Lower leg skin (tissue), 4 donors: ENCODE results near the gene ILKAP. TPM values are rescaled to one million over a fixed set of nuclear protein-coding genes. Genes with fewer than 3 reads are reported as not detected.
"Not testable (repeated sequence)": the region's sequence is repeated elsewhere in the genome, so short reads cannot be mapped to it uniquely, and the experiment has no call there.

Experiments
- DNase-seq, 2 donors: peaks; one replicate each; pipeline ENCODE4 v3.0.0-alpha.2; 2019; ENCODE audit warnings: low spot score in 2 of 2
- H3K4me3 ChIP-seq: fragments of 200-600 bp; sonication (generic); 2 replicates; pipeline ENCODE4 v1.5.1; 2017; ENCODE audit warnings: mild to moderate bottlenecking, low read depth; ENCODE audit not compliant: poor library complexity, severe bottlenecking
- CTCF ChIP-seq, 3 donors: fragments of 450-650 bp; IDR thresholded peaks; one replicate each; pipeline ENCODE4 v1.5.1; 2016; ENCODE audit warnings: antibody characterized with exemption in 3 of 3, mild to moderate bottlenecking in 3 of 3, moderate library complexity in 2 of 3
- POLR2A ChIP-seq, 2 donors: fragments of 450-650 bp; IDR thresholded peaks; one replicate each; pipeline ENCODE4 v1.6.1; 2016 to 2017; ENCODE audit warnings: antibody characterized with exemption in 2 of 2, mild to moderate bottlenecking in 1 of 2, moderate library complexity in 1 of 2
- WGBS, 2 donors: methylation state at CpG; one replicate each; pipeline ENCODE4 v1.1.5; 2018; 5-methylcytosine and 5-hydroxymethylcytosine counted together
- intact Hi-C: fragments of 100-400 bp; cut with DNase I; formaldehyde crosslinking; loops from one replicate; pipeline ENCODE4 v1.15.0; 2023; ENCODE audit warnings: low total_unique reads
- total RNA-seq, 4 donors: library from RNA; depleted of rRNA; stranded (reverse); fragments of >200 nt; gene quantifications; one replicate each; pipeline ENCODE4 v1.1.0, GENCODE V29; 2016

ILKAP gene
- total RNA-seq, 4 donors from 2014 or later = 22.8 to 73.5 (median 32.1) TPM

GRCh38 chr2:238174291-238174690 lies 29.2 kb downstream of the ILKAP start:
- TF ChIP-seq CTCF (IDR thresholded peaks at IDR 0.05) (no peak), POLR2A (IDR thresholded peaks at IDR 0.05) (no peak)
- intact Hi-C loops = no loop called here
- peak in 1 of 2 donors; percentile 49 for DNase-seq
- 91 to 97% methylated on average over 8 of the region's 8 CpGs for WGBS, 2 donors
- H3K4me3 ChIP-seq = no peak overlapping the region

GRCh38 chr2:238173692-238174091 lies 29.8 kb downstream of the ILKAP start:
- no peak overlapping the region for H3K4me3 ChIP-seq
- 85 to 93% methylated on average over 2 of the region's 2 CpGs for WGBS, 2 donors
- intact Hi-C loops = no loop called here
- TF ChIP-seq POLR2A (IDR thresholded peaks at IDR 0.05) (no peak), CTCF (IDR thresholded peaks at IDR 0.05) (no peak)
- peak in 1 of 2 donors; percentile 72 for DNase-seq

GRCh38 chr2:238172439-238172838 lies 31.1 kb downstream of the ILKAP start:
- no peak overlapping the region for H3K4me3 ChIP-seq
- TF ChIP-seq POLR2A (IDR thresholded peaks at IDR 0.05) = no peak
- TF ChIP-seq CTCF (IDR thresholded peaks at IDR 0.05) = no peak
- intact Hi-C loops = no loop called here
- 89% methylated on average over 14 of the region's 14 CpGs for WGBS, 2 donors
- peak in 1 of 2 donors; percentile 36 for DNase-seq

GRCh38 chr2:238171575-238172187 lies 31.8 kb downstream of the ILKAP start:
- no peak overlapping the region for H3K4me3 ChIP-seq
- DNase-seq = peak in 1 of 2 donors; percentile 59
- 90% methylated on average over 9 of the region's 9 CpGs for WGBS, 2 donors
- intact Hi-C loops = no loop called here
- no peak for TF ChIP-seq POLR2A (IDR thresholded peaks at IDR 0.05)
- no peak for TF ChIP-seq CTCF (IDR thresholded peaks at IDR 0.05)

GRCh38 chr2:238171072-238171431 lies 32.4 kb downstream of the ILKAP start:
- H3K4me3 ChIP-seq, intact Hi-C loops: not testable (repeated sequence)
- peak in 1 of 2 donors; percentile 36 for DNase-seq
- 84 to 86% methylated on average over 5 of the region's 5 CpGs for WGBS, 2 donors

GRCh38 chr2:238170386-238171071 lies 33.0 kb downstream of the ILKAP start:
- no peak for TF ChIP-seq POLR2A (IDR thresholded peaks at IDR 0.05)
- no peak for TF ChIP-seq CTCF (IDR thresholded peaks at IDR 0.05)
- intact Hi-C loops = no loop called here
- peak in 1 of 2 donors; percentile 86 for DNase-seq
- no peak overlapping the region for H3K4me3 ChIP-seq
- 86 to 90% methylated on average over 21 of the region's 21 CpGs for WGBS, 2 donors
